ENCODE data around the gene LZTS2. TPM values are rescaled to one million over a fixed set of nuclear protein-coding genes. Genes with fewer than 3 reads are reported as not detected.
A peak's percentile ranks its signal among the peaks of the same experiment; 100 is the strongest.
"Not testable (repeated sequence)": the region's sequence is repeated elsewhere in the genome, so short reads cannot be mapped to it uniquely, and the experiment has no call there.

The LZTS2 gene
- total RNA-seq, 1 experiment from 2014 or later = 49.1 TPM

DNA sequence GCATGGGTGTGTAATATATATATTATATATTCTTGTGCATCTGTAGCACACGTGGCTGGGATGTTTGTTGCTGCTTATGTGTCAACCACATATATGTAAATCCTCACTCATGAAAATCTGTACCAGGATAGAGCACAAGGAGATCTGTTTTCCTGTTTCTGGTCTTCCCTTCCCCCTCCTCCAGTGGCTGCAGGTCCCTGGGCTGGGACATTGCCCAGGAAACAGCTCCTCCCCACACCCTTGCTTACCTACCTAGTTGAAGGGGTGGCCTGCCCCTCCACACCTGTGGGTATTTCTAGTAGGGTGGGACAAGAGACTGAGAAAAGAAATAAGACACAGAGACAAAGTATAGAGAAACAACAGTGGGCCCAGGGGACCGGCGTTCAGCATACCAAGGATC, 33.7 kb downstream of the LZTS2 start:
- H3K27ac ChIP-seq (ENCODE audit: low read depth, low read length, poor library complexity, severe bottlenecking) = no peak overlapping the region
- no TSS peak for BruUV-seq (replicated peaks)
- no peak for DNase-seq (ENCODE audit: low spot score)

DNA sequence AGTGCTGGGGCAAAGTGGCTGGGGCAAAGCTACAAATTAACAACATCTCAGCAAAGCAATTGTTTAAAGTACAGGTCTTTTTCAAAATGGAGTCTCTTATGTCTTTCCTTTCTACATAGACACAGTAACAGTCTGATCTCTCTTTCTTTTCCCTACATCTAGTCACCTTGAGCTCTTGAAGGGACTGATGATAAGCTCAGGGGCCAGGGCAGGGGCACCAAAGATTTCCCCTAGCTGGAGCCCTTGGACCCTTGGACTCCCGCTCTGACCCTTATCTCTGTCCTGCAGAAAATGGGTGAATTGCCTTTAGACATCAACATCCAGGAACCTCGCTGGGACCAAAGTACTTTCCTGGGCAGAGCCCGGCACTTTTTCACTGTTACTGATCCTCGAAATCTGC, 34.8 kb downstream of the LZTS2 start:
- H3K27ac ChIP-seq (ENCODE audit: low read depth, low read length, poor library complexity, severe bottlenecking); intact Hi-C loops (cut with micrococcal nuclease; ENCODE audit: unreplicated experiment); POLR2A ChIA-PET (ENCODE audit: low non-redundant PET); H3K27me3 ChIP-seq (replicated peaks; ENCODE audit: insufficient read depth, low read depth, low read length, poor library complexity); H3K4me3 ChIP-seq (ENCODE audit: low read depth, low read length, poor library complexity, severe bottlenecking); BruUV-seq (replicated peaks); H3K36me3 ChIP-seq (ENCODE audit: insufficient read depth, low read length, poor library complexity, severe bottlenecking); H3K9me3 ChIP-seq (ENCODE audit: low read depth, low read length, poor library complexity, severe bottlenecking); DNase-seq (ENCODE audit: low spot score): not testable (repeated sequence)
- CTCF ChIA-PET = interaction anchor here (1.6 kb wide), 1 partner anchor 16 kb away, joined by 4 read pairs; no protein-coding TSS in a partner anchor
- peaks cover 11% of the 10 kb centered on the region for H3K4me1 ChIP-seq (ENCODE audit: insufficient read depth, low read length, poor library complexity, severe bottlenecking)

More for the DNA sequence above, 33.7 kb downstream of the LZTS2 start:
- ChIA-PET CTCF (interaction anchor here (0.6 to 0.8 kb wide), 2 partner anchors 17 to 118 kb away, joined by 3 read pairs; no protein-coding TSS in a partner anchor), POLR2A (ENCODE audit: low non-redundant PET) (no interaction called here)
- H3K9me3 ChIP-seq (ENCODE audit: low read depth, low read length, poor library complexity, severe bottlenecking) = no peaks in the 10 kb centered on the region
- TF ChIP-seq, protein P1, sequence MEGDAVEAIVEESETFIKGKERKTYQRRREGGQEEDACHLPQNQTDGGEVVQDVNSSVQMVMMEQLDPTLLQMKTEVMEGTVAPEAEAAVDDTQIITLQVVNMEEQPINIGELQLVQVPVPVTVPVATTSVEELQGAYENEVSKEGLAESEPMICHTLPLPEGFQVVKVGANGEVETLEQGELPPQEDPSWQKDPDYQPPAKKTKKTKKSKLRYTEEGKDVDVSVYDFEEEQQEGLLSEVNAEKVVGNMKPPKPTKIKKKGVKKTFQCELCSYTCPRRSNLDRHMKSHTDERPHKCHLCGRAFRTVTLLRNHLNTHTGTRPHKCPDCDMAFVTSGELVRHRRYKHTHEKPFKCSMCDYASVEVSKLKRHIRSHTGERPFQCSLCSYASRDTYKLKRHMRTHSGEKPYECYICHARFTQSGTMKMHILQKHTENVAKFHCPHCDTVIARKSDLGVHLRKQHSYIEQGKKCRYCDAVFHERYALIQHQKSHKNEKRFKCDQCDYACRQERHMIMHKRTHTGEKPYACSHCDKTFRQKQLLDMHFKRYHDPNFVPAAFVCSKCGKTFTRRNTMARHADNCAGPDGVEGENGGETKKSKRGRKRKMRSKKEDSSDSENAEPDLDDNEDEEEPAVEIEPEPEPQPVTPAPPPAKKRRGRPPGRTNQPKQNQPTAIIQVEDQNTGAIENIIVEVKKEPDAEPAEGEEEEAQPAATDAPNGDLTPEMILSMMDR (conservative IDR thresholded peaks at IDR 0.05; ENCODE audit: low read depth, low read length) = no peak
- no peak for TF ChIP-seq EZH2 (IDR thresholded peaks at IDR 0.05; ENCODE audit: borderline replicate concordance, low read depth, low read length, poor library complexity, severe bottlenecking)
- peak overlapping the region; percentile 56 for H3K4me3 ChIP-seq (ENCODE audit: low read depth, low read length, poor library complexity, severe bottlenecking)
- intact Hi-C loops (cut with micrococcal nuclease; ENCODE audit: unreplicated experiment) = no loop called here
- no peaks in the 10 kb centered on the region for H3K27me3 ChIP-seq (replicated peaks; ENCODE audit: insufficient read depth, low read depth, low read length, poor library complexity)
- peaks cover 11% of the 10 kb centered on the region for H3K4me1 ChIP-seq (ENCODE audit: insufficient read depth, low read length, poor library complexity, severe bottlenecking)
- no peaks in the 10 kb centered on the region for H3K36me3 ChIP-seq (ENCODE audit: insufficient read depth, low read length, poor library complexity, severe bottlenecking)

DNA sequence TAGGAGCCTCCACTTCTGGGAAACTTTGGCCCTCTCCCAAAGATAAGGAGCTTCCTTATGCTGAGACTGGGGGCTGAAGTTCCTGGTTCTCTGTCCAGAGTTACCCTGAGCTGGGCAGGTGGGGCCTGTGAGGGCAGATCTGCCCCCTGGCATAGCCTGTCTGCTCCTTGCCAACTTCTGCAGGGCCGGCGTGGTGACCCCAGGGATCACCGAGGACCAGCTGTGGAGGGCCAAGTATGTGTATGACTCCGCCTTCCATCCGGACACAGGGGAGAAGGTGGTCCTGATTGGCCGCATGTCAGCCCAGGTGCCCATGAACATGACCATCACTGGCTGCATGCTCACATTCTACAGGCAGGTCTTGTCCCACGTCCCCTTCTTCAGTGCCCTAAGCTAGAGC, 35.7 kb downstream of the LZTS2 start:
- no TSS peak for BruUV-seq (replicated peaks)
- ChIA-PET POLR2A (ENCODE audit: low non-redundant PET) (no interaction called here), CTCF (interaction anchor here (1.6 kb wide), 1 partner anchor 15 kb away, joined by 4 read pairs; no protein-coding TSS in a partner anchor)
- Histone ChIP-seq H3K36me3 (ENCODE audit: insufficient read depth, low read length, poor library complexity, severe bottlenecking) (no peaks in the 10 kb centered on the region), H3K9me3 (ENCODE audit: low read depth, low read length, poor library complexity, severe bottlenecking) (no peaks in the 10 kb centered on the region), H3K4me1 (ENCODE audit: insufficient read depth, low read length, poor library complexity, severe bottlenecking) (peaks cover 11% of the 10 kb centered on the region), H3K27ac (ENCODE audit: low read depth, low read length, poor library complexity, severe bottlenecking) (no peak overlapping the region), H3K27me3 (replicated peaks; ENCODE audit: insufficient read depth, low read depth, low read length, poor library complexity) (no peaks in the 10 kb centered on the region), H3K4me3 (ENCODE audit: low read depth, low read length, poor library complexity, severe bottlenecking) (no peak overlapping the region)
- DNase-seq (ENCODE audit: low spot score) = no peak
- intact Hi-C loops (cut with micrococcal nuclease; ENCODE audit: unreplicated experiment) = no loop called here
- no peak for TF ChIP-seq EZH2 (IDR thresholded peaks at IDR 0.05; ENCODE audit: borderline replicate concordance, low read depth, low read length, poor library complexity, severe bottlenecking)
- TF ChIP-seq, protein P1 (conservative IDR thresholded peaks at IDR 0.05; ENCODE audit: low read depth, low read length) = no peak
